ENCODE data around the gene CEP95.

The CEP95 gene

DNA sequence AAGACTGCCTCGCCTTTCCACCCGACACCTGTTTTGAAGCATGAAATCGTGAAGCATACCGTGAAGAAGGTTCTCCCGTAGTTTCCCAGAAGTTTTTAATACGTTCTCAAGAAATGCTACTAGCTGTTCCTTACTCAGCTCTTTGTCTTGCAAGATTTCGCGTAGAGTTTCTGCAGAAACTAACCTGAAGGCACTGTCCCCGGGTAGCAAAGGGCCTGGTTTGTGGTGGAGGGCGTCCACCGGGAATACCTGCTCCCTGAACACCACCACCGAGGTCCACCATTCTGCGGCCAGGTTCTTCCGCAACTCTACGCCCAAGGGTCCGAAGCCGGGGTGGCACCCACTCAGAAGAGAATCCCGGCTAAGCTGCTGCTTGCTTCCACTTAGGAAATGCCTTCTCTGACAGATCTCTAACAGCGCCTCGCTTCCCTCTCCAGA is 10.4 kb upstream of the CEP95 start:
- DNase-seq (ENCODE audit: low read depth, low spot score): no peak

DNA sequence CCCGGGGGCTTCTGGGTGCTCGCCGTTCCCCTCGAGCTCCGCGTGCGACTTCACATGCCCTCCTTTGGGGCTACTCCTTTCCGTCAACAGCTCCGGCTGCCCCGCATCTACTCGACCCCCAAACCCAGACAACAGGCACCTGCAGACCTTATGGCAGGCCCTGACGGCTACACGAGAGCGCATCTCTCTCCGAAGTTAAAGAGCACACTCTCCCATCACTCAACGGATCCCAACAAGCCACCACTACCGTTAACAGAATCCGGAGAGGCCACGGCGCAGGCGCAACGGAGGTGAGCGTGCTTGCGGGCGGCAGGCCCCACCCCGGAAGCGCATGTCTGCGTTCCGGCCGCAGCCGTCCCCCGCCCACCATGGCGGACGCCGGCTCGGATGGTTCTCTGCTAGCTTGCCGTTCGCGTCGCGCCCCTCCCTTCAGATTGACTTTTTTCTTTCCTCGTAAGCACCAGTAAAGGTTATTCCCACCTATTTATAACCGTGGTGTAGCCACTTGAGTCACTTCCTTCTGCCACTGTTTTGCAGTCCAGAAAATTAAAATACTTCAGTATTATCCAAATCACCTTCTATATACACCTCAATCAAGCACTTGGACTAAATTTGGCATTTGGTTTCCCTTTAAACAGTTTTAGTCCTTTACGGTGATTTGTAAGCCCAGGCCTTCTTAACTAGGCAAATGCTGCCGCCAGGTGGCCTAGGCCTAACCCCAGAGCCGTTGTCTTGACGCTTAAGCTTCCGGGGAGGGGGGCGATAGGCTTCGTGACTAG is 9.8 kb upstream of the CEP95 start, which contains the start of gene POLG2:
Gene POLG2 (minus strand): TSS at position 269 of the 779 bp plus-strand sequence. CDS start 86 bp downstream, at position 183.
- DNase-seq (ENCODE audit: low read depth, low spot score): peak; percentile 96

DNA sequence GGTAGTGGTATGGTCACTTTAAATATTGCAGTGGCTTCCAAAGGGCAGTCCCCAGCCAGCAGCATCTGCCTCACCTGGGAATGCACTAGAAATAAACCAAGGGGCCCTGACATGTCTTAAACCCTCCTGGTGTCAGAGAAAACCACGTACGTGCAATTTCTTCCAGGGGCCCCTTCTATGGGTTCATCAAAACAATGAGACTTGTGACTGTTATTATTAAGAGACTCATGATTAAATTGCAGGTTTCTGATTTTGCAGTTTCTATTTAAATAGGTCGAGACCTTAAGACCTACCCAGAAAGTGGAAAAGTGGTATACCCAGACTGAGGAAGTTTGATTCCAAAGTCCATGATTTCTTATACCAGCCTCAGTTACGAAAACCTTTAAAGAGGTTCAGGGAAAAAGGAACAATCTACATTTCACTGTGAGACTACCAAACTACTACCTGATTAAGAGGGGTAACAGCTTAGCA is 9.2 kb upstream of the CEP95 start:
- no peak for DNase-seq (ENCODE audit: low read depth, low spot score)

DNA sequence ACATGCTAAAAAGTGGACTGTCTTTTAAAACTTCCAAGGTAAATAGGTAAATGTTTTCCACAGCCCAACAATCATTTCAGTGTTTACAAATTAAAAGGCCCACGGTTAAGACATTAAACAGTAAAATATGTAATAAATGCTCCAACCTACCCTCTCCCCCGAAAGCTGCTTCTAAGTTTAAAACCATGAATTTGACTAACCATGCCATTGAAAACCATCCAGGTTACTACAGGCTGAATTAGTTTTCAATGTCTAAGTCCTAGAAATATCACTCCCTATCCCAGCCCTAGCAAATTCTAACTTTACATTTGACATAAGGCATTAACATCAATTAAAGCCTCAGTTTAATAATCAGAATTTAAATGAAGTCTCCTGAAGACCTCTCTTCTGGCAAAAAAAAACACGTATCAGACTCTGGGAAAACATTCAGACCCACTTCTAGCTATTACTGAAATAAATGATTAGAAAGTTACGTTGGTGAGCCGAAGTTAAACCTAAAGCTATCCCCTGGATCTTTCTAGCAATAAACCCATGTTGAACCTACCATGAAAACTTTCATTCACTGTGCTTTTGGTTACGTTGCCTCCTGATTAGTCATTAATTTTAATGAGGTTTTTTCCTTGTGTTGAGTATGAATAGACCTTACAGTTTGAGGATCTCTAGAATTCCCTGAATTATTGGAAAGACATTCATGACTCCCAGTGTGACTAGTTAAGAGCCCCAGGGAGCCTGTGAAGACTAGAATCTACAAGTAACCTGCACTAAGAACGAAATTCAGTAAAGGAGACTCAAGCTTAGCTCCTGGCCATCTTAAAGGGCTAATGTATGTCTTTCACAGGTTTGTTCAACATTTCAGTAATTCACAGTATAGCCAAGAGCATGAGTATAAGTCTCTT is 8.2 kb upstream of the CEP95 start:
- no peak for DNase-seq (ENCODE audit: low read depth, low spot score)

DNA sequence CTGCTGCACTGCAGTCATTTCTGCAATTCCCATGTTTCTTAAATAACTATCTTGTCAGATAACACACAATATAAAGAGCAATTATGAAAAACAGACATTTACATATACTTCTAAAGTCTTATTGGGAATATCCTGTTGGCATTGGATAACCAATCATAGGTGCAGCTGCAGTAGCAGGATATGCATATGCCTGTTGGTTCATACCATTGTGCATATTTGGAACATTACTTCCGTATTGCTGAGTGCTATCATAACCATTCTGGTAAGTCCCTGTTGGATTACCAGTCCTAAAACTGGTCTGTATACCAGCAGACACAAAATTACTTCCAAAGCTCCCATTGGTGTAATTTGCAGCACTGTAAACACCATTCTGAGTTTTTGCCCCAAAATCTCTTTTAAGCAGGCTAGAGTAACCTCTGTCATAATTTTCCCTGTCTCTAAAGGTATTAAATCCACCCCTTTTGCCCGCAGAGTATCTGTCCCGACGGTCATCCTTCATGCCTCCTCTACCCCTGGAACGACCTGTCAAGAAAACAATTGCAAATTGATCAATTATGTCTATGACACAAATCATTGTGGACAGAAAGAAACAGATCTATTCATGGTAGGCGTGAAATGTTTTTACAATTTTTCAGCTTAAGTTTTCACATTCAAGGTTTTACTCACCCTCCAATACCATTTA is 6.8 kb upstream of the CEP95 start:
- DNase-seq (ENCODE audit: low read depth, low spot score): no peak

DNA sequence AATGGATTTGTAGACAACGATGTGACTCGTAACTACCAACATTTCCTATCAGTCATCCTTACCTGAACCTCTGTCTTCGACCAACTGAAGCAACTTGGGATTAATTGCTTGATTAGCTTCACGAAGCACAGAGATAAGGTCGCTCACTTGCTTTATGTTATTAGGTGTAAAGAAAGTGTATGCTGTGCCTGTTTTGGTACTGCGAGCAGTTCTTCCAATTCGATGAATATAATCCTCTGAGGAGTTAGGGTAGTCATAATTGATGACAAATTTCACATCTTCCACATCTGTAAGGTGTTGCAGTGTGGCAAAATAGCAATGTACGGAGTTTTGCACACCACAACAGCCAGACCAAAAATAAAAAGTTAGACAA is 6.3 kb upstream of the CEP95 start:
- no peak for DNase-seq (ENCODE audit: low read depth, low spot score)

DNA sequence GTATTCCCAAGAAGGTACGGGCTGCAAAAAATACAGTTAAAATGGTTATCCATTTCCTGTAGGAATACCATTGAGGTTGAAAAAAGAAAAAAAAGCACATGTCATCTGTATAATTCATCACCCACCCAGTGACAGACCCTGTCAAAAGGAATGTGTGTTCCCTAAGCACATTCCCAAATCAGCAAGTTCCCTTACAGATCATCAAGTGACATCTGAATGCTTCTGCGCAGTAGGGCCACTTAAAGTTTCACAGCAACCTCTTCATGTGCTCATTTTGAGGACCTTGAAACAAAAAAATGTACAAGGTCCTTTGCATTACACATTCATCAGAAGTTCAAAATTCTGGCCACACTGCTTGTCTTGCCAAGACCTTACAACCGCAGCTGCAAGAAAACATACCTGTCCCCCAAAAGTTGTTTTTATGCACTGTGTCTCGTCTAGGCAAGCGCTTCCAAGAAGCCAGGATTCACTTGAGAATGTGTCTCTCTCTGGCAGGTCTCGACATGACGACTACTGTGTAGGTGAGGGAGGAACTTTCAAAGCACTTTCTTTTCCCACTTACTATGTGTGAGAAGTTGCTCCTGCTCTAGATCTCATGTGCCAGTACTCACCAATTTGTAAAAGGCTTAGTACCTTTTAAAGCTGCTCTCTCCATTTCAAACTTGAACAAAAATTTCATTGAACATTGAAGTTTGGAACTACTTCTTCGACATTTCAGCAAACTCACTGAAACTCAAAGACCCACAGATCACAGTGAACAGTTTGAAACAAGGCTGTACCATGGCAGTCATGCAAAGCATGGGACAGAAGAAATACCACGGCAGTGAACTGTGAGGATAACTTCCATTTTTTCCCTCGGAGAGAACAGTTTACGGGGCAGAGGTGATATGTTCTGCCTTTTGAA is 5.7 kb upstream of the CEP95 start:
- no peak for DNase-seq (ENCODE audit: low read depth, low spot score)

DNA sequence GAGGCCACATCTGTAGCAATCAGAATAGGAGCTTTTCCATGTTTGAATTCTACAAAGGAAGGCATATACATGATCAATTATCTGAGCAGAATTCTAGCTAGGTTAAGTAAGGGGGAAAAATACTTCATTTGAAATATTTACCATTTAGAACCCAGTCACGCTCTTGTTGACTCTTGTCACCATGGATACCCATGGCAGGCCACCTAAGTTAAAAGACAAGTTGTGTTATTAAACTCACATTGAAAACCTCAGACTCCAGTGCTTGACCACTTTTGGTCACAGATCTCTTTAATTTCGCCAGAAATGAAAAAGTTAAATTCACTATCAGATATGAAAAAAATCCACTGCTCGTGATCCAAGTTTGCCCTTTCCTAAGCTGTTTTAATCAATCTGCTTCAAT is 4.8 kb upstream of the CEP95 start:
- DNase-seq (ENCODE audit: low read depth, low spot score): no peak

DNA sequence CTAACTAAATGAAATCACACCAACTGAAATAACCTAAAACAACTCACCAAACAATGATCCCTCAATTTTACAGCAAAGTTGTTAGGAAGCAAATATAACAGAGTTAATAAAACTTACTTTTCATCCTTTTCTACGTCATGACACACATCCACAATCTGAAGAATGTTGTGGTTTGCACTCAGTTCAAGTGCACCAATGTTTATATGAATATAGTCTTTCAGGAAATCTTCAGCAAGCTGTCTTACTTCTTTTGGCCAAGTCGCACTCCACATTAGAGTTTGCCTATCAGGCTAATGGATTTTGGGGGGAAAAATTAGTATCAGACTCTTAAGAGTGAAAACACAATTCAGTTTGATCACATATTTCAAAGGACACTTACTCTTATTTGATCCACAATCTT is 4.0 kb upstream of the CEP95 start:
- no peak for DNase-seq (ENCODE audit: low read depth, low spot score)

DNA sequence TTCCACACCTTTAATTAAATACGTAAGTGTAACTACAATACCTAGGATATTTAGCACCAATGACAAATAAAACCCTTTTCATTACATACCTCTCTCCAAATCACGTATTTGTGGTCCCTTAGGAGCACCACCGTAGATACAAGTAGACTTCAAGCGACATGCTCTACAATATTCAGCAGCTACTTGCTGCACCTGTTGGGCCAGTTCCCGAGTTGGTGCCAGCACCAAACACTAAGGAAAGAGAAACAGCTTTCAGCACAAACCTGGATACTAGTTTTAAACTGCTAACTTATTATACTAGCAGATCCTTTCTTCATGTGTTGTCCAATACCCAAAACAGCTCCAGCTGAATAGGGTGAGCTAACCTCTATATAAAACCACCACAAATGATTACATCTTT is 3.4 kb upstream of the CEP95 start:
- no peak for DNase-seq (ENCODE audit: low read depth, low spot score)

DNA sequence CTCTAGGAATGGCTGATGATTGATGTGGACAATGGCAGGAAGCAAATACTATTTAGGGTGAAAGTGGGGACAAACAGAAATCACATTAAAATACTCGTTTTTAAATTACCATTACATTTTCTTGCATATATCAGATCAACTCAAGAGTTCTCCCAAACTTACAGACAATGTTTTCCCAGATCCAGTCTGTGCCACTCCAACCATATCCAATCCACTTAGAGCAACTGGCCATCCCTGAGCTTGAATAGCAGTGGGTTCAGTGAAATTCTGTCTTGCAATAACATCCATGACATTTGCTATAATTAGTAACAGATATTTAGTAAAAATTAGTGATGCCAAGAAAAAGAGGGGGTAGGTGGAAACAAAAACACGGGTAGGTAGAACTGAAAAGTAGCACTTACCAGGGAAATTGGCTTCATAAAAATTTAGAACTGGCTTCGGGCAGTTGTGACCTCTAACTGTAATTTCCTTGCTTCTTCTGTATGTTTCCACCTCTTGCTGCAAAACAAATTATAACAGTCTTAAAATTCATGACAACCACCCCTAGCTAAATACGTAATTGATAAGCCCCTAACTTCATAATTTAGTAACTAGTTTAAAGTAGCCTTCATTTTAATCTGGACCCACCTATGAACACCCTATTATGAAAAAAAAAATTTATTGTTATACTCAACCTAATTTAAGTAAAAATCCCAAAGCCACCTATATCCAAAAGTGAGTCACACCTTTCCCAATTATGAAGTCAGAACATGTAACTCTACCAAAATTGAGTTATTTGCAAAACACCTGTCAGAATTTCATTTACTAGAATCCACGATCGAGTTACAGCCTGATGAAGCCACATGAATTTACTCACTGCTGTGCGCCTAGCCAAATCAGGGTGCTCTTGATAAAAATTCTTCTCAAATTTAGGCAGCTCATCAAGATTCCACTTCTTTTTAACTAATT is 2.7 kb upstream of the CEP95 start:
- no peak for DNase-seq (ENCODE audit: low read depth, low spot score)

DNA sequence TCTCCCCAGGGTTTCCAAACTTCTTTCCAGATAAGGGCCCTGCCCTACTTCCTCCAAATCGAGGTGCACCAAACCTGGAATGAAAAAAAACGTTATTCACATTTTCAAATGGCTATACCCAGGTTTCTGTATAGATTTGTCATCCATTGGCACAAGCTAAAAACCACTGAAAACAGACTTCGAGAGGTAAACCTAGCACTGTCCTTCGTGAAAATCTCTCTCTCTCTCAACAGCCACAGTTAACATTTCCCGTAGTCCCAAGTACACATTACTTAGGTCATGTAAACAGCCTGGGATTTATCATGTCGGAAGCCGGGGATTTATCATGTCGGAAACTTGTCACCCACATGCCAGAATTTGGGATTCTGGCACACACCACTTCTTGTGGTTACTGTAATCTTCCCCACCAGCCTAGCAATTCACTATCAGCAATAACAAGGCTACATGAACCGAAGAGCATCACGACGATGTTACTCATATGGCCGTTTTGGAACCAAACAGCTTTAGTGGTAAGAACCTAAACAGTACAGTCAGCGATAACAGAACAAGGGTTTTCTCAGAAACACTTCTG is 1.9 kb upstream of the CEP95 start:
- DNase-seq (ENCODE audit: low read depth, low spot score): no peak

DNA sequence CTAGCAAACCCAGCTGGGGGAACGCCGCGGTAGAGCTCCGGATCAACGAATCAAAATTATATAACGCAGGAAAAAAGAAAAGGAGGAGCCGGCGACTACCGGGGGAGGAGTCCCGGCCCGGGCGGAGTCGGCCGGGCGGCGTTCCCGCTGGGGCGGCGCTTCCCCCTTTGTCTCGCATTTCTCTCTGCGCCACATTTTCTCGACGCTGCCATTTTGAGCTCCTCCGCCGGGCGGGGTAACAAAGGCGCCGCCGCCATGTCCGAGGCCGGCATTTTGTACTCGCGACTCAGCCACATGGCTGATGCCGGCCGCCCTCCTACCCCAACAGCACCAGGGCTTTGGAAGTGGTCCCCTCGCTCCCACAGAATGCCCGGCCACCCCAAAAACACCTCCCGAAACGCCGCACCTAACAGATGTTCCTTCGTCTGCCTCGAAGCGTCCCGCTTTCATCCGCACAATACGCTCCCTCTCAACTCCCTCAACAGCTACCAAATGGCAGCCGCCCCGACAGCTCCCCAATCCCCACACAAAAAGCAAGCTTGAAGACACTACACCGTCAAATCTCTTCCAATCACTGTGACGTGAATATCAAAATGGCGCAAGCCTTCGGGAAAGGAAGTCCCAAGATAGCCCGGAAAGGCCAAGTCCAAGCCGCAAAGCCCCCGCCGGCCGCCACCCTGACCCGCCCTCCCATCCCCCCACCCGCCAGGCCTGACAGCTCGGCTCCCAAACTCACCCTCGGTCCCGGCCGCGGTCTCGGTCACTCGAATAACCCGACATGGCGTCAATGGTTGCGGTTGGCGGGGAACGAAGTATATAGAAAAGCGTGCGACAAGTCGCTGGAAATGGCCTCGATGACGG is 1.2 kb upstream of the CEP95 start:
- DNase-seq (ENCODE audit: low read depth, low spot score): peak; percentile 75

DNA sequence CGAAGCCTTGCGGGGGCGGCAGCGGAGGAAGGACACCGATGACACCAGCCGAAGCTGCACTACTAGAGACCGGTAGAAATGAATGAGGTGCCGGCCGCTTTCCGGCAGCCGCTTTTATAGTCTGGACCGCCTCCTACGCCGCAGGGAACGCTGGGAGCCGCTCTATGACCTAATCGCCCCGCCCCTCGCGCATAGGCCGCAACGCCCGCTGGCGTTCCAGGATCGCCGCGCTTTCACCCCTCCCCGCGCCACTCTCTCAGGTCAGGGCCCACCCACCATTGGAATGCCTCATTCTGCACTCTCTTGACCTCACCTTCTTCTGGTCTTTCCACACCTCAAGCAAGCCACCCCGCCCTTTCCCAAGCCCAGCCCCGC is 589 bp upstream of the CEP95 start, which contains the start of gene DDX5:
Gene DDX5 (minus strand): TSS at position 89 of the 375 bp plus-strand sequence. CDS start 170 bp downstream, outside the sequence.
- no peak for DNase-seq (ENCODE audit: low read depth, low spot score)

DNA sequence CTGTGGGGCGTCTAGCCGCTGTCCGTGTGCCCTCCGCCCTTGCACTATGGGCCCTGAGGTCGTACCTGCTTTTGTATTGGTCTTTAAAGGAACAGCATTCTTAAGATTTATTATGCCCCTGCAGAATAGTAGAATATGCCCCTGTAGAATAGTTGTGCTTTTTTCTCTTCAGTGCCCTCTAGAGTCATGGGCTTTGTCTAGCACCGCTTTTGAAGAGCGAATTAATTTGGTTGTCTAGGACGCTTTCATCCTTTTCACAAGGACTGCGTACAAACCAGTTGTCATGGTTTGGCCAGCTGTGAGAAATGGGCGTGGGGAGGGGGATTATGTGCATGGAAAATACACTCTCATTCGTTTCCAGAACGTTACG is 621 bp downstream of the CEP95 start:
- DNase-seq (ENCODE audit: low read depth, low spot score): no peak

DNA sequence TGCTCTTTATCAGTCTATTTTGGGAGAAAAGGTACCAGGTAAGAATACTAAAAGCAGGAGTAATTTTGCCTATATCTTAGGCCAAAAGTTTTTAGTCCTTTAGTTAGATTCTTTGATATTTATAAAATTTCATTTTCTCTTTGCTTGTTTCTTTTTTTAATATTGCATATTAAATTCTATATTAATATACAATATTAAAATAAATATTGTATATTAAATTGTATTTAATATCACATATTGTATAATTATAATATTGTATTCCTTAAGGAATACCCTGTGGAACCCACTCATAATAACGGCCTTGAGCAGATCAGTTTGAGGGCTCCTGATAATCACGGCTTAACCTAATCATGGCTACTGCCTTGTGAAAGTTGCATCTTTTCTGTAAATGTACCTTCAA is 1.9 kb downstream of the CEP95 start:
- DNase-seq (ENCODE audit: low read depth, low spot score): no peak

DNA sequence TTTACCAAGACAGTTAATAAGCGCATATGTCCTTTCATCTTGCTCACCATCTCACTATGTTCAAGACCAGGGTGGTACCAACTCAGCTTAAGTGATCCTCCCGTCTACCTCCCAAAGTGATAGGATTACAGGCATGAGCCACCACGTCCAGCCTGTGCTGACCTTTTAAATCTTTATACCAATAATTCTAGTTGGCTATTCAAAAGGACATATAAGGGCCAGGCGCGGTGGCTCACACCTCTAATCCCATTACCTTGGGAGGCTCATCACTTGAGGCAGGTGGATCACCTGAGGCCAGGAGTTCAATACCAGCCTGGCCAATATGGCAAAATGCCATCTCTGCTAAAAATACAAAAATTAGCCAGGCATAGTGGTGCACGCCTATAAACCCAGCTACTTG is 2.4 kb downstream of the CEP95 start:
- no peak for DNase-seq (ENCODE audit: low read depth, low spot score)

DNA sequence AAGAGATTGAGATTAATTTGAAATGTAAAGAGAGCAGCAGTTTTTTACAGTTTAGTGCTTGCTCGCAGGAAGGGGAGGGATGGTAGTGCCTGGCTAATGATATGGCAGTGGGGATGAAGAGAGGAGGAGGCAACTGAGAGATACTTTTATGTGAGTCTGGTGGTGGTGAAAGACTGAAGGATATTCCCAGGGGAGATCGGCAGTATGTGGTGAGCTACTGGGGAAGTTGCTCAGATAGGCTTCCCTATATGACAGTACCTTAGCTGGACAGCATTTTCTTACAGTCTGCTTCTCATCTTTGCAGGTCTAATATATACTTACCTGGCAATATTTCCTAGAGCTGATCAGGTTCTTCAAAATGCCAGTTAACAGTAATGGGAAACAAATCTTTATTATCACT is 8.6 kb downstream of the CEP95 start:
- DNase-seq (ENCODE audit: low read depth, low spot score): no peak

DNA sequence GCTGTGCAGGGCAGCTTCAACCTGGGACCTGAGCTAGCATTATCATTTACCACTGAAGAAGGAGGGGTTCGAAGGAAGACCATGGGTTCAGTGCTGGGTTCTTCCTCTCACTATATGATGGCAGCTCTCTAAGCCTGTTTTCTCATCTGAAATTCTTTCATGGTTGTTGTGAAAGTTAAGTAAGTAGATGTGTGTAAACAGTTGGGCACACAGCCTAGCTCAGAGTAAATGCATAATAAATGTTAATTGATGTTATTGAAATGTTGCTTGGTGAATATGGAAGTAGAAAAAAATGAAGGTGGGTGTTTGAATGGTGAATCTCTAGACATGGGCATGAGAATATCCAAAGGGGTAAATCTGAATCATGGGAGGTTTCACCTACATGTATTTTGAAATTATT is 9.1 kb downstream of the CEP95 start:
- no peak for DNase-seq (ENCODE audit: low read depth, low spot score)

Data from ELF-1 (cell line).